Measurements from ENCODE around the gene TTC16.
A peak's percentile ranks its signal among the peaks of the same experiment; 100 is the strongest.
"Not testable (repeated sequence)": the region's sequence is repeated elsewhere in the genome, so short reads cannot be mapped to it uniquely, and the experiment has no call there.

The TTC16 gene

GRCh38 chr9:127770905-127771569 is 55.2 kb downstream of the TTC16 start:
- DNase-seq = peak; percentile 93

GRCh38 chr9:127771570-127772189 is 55.8 kb downstream of the TTC16 start:
- no peak for DNase-seq

- no peak for DNase-seq
These were observed 56.7 kb downstream of the TTC16 start for GRCh38 chr9:127772603-127773002.

GRCh38 chr9:127773272-127773671 is 57.4 kb downstream of the TTC16 start:
- DNase-seq = no peak

- DNase-seq = no peak
These were observed 58.1 kb downstream of the TTC16 start for GRCh38 chr9:127773981-127774380.

GRCh38 chr9:127776195-127776923 is 60.5 kb downstream of the TTC16 start:
- DNase-seq = no peak

GRCh38 chr9:127776924-127777289 is 61.0 kb downstream of the TTC16 start:
- DNase-seq = no peak

GRCh38 chr9:127777368-127777980 is 61.6 kb downstream of the TTC16 start:
- no peak for DNase-seq

- DNase-seq = no peak
These were observed 62.6 kb downstream of the TTC16 start, which contains the start of gene SH2D3C for GRCh38 chr9:127778280-127779135. Gene SH2D3C (minus strand): TSS chr9:127778666. CDS start chr9:127778627, 39 bp downstream.

GRCh38 chr9:127779136-127779981 is 63.5 kb downstream of the TTC16 start:
- no peak for DNase-seq

GRCh38 chr9:127780126-127780885 is 64.4 kb downstream of the TTC16 start:
- DNase-seq = no peak

- DNase-seq = not testable (repeated sequence)
These were observed 65.0 kb downstream of the TTC16 start for GRCh38 chr9:127780909-127781308.

Data from NCI-H1048 (cell line).